GM12864 (cell line): ENCODE results near the gene SAT2.
"Not testable (repeated sequence)": the region's sequence is repeated elsewhere in the genome, so short reads cannot be mapped to it uniquely, and the experiment has no call there.

ENCODE experiments used
- DNase-seq: peaks from one replicate; pipeline ENCODE4 v3.0.0-alpha.2; 2011; ENCODE audit warnings: low read depth
- H3K4me3 ChIP-seq: 2 replicates; pipeline ENCODE4 v1.5.1; 2011; ENCODE audit warnings: mild to moderate bottlenecking, low read depth, low read length, control low read depth
- TF ChIP-seq, protein P1 (sequence below): IDR thresholded peaks from 2 replicates; pipeline ENCODE4 v1.5.1; 2011; ENCODE audit warnings: low read depth, mild to moderate bottlenecking, moderate library complexity, low read length, control low read depth, inconsistent platforms; ENCODE audit errors: missing control alignments

Gene SAT2

GRCh38 chr17:7613769-7614424 is 13.7 kb downstream of the SAT2 start:
- H3K4me3 ChIP-seq, result peak overlapping the region; percentile 96
- TF ChIP-seq, protein P1, sequence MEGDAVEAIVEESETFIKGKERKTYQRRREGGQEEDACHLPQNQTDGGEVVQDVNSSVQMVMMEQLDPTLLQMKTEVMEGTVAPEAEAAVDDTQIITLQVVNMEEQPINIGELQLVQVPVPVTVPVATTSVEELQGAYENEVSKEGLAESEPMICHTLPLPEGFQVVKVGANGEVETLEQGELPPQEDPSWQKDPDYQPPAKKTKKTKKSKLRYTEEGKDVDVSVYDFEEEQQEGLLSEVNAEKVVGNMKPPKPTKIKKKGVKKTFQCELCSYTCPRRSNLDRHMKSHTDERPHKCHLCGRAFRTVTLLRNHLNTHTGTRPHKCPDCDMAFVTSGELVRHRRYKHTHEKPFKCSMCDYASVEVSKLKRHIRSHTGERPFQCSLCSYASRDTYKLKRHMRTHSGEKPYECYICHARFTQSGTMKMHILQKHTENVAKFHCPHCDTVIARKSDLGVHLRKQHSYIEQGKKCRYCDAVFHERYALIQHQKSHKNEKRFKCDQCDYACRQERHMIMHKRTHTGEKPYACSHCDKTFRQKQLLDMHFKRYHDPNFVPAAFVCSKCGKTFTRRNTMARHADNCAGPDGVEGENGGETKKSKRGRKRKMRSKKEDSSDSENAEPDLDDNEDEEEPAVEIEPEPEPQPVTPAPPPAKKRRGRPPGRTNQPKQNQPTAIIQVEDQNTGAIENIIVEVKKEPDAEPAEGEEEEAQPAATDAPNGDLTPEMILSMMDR, result no peak
- no peak for DNase-seq

- H3K4me3 ChIP-seq, result no peak overlapping the region
- DNase-seq, result no peak
- TF ChIP-seq, protein P1, result no peak
Observed at GRCh38 chr17:7612294-7612640, 15.4 kb downstream of the SAT2 start.

- TF ChIP-seq, protein P1, result no peak
- DNase-seq, result no peak
- no peak overlapping the region for H3K4me3 ChIP-seq
Observed at GRCh38 chr17:7611635-7612293, 15.9 kb downstream of the SAT2 start.

- no peak overlapping the region for H3K4me3 ChIP-seq
- no peak for DNase-seq
- TF ChIP-seq, protein P1, result no peak
Observed at GRCh38 chr17:7610641-7611040, 17.0 kb downstream of the SAT2 start.

- no peak for DNase-seq
- TF ChIP-seq, protein P1, result no peak
Observed at GRCh38 chr17:7606280-7606679, 21.3 kb downstream of the SAT2 start.

DNA sequence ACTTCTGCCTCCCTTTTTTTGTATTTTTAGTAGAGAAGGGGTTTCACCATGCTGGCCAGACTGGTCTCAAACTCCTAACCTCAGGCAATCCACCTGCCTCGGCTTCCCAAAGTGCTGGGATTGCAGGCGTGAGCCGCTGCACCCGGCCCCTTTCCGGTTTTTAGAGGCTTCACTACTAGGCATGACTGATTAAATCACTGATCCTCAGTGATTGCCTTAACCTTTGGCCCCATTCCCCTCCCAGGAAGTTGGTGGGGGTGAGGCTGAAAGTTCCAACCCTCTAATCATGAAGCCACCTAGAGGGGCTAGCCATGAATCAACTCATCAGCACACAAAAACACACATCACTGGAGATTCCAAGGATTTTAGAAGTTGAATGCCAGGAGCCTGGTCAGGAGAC is 30.1 kb downstream of the SAT2 start:
- H3K4me3 ChIP-seq, DNase-seq: not testable (repeated sequence)

More at GRCh38 chr17:7606280-7606679, 21.3 kb downstream of the SAT2 start:
- no peak overlapping the region for H3K4me3 ChIP-seq

DNA sequence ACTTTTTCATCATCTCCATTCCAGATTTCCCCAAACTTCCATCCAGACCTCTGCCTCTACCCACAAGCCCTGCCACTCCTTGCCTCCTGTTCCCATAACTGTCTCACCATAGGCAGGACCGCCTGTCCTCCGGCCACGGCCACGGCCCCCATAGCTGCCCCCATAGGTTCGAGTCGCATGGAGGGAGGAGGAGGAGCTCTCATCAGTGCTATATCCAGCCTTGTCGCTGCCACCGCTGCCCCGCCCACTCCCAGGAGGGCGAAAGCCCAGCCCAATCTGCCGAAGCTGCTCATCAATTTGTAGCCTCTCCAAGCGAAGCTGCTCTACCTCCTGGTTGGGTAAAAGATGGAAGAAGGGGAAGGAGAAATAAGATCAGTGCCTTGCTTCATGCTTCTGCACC is 34.3 kb downstream of the SAT2 start:
- DNase-seq, result no peak
- TF ChIP-seq, protein P1, result no peak
- no peak overlapping the region for H3K4me3 ChIP-seq
